ENCODE measurements around the gene PAK2. TPM values are rescaled to one million over a fixed set of nuclear protein-coding genes. Genes with fewer than 3 reads are reported as not detected.

Gene PAK2
- total and polyA plus RNA-seq, 8 donors = 7.5 to 36.2 (median 18.5) TPM

GRCh38 chr3:196772897-196773296 is 33.2 kb downstream of the PAK2 start:
- no peak overlapping the region for H3K4me3 ChIP-seq
- H3K27me3 ChIP-seq = no peaks in the 10 kb centered on the region
- FAIRE-seq (no peak), ATAC-seq (no peak), DNase-seq (no peak)
- H3K4me1 ChIP-seq = peaks cover 0 to 11% (median 5%) of the 10 kb centered on the region in 3 donors
- 74 to 81% methylated on average over 6 of the region's 6 CpGs for WGBS, 2 donors
- no peaks in the 10 kb centered on the region for H3K9me3 ChIP-seq
- no peaks in the 10 kb centered on the region for H3K36me3 ChIP-seq
- no peak overlapping the region for H3K27ac ChIP-seq
- TF ChIP-seq CTCF (IDR thresholded peaks at IDR 0.05) = no peak
- intact Hi-C loops (cut with DNase I) = no loop called here

- no peak for TF ChIP-seq CTCF (IDR thresholded peaks at IDR 0.05)
- no peak for FAIRE-seq
- Histone ChIP-seq H3K27ac (no peak overlapping the region), H3K4me3 (no peak overlapping the region), H3K4me1 (peaks cover 0 to 11% (median 5%) of the 10 kb centered on the region in 3 donors), H3K9me3 (no peaks in the 10 kb centered on the region), H3K27me3 (no peaks in the 10 kb centered on the region), H3K36me3 (no peaks in the 10 kb centered on the region)
- intact Hi-C loops (cut with DNase I) = no loop called here
- WGBS, 2 donors = 71 to 78% methylated on average over 5 of the region's 5 CpGs
- peak in 1 of 4 donors; percentile 47 for ATAC-seq
- DNase-seq = no peak
These were observed 34.6 kb downstream of the PAK2 start for GRCh38 chr3:196774191-196774820.

GRCh38 chr3:196774848-196775422 is 35.3 kb downstream of the PAK2 start:
- no peak overlapping the region for H3K27ac ChIP-seq
- no peaks in the 10 kb centered on the region for H3K9me3 ChIP-seq
- no peak for TF ChIP-seq CTCF (IDR thresholded peaks at IDR 0.05)
- no peaks in the 10 kb centered on the region for H3K27me3 ChIP-seq
- FAIRE-seq (no peak), DNase-seq (no peak), ATAC-seq (no peak)
- H3K4me1 ChIP-seq = peaks cover 0 to 11% (median 5%) of the 10 kb centered on the region in 3 donors
- 96 to 97% methylated on average over 6 of the region's 6 CpGs for WGBS, 2 donors
- no peak overlapping the region for H3K4me3 ChIP-seq
- intact Hi-C loops (cut with DNase I) = no loop called here
- no peaks in the 10 kb centered on the region for H3K36me3 ChIP-seq

- H3K4me1 ChIP-seq = peaks cover 0 to 11% (median 5%) of the 10 kb centered on the region in 3 donors
- DNase-seq (no peak), FAIRE-seq (no peak), ATAC-seq (no peak)
- TF ChIP-seq CTCF (IDR thresholded peaks at IDR 0.05) = no peak
- H3K27me3 ChIP-seq = no peaks in the 10 kb centered on the region
- H3K36me3 ChIP-seq = no peaks in the 10 kb centered on the region
- no peak overlapping the region for H3K27ac ChIP-seq
- H3K4me3 ChIP-seq = no peak overlapping the region
- intact Hi-C loops (cut with DNase I) = no loop called here
- no peaks in the 10 kb centered on the region for H3K9me3 ChIP-seq
- 86 to 89% methylated on average over 9 of the region's 9 CpGs for WGBS, 2 donors
These were observed 36.3 kb downstream of the PAK2 start for GRCh38 chr3:196775938-196776337.

- H3K27ac ChIP-seq = no peak overlapping the region
- H3K27me3 ChIP-seq = no peaks in the 10 kb centered on the region
- intact Hi-C loops (cut with DNase I) = no loop called here
- peaks cover 0 to 6% (median 3%) of the 10 kb centered on the region in 3 donors for H3K4me1 ChIP-seq
- DNase-seq (no peak), FAIRE-seq (no peak), ATAC-seq (no peak)
- H3K9me3 ChIP-seq = no peaks in the 10 kb centered on the region
- no peak overlapping the region for H3K4me3 ChIP-seq
- no peaks in the 10 kb centered on the region for H3K36me3 ChIP-seq
- no peak for TF ChIP-seq CTCF (IDR thresholded peaks at IDR 0.05)
- WGBS, 2 donors = 92 to 93% methylated on average over 8 of the region's 8 CpGs
These were observed 38.2 kb downstream of the PAK2 start for GRCh38 chr3:196777836-196778235.

Measured in pancreas (tissue), 10 donors.